ENCODE measurements around the gene CD247.

GRCh38 chr1:167496797-167497619 is 21.3 kb downstream of the CD247 start:
- TF ChIP-seq CTCF (IDR thresholded peaks at IDR 0.05) (no peak), EZH2phosphoT487 (IDR thresholded peaks at IDR 0.05) (no peak)
